ENCODE data around the gene FFAR2.

Gene FFAR2

DNA sequence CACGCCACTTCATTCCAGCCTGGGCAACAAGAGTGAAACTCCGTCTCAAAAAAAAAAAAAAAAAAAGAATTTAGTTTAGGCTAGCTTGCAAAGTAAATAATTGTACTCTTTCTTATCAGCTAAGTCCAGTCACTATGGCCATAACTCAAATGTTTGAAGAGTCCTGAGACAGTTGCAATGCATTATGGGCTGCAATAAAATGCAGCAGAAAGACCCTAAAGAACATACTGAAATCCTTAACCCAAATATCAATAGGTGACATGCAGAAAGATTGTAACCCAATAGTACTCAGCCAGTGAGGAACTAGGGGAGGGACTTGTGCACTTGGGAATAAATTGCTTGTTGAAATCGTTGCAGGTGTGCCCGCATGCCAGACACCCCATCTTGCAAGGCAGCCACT, 20.9 kb upstream of the FFAR2 start:
- no peak for DNase-seq

DNA sequence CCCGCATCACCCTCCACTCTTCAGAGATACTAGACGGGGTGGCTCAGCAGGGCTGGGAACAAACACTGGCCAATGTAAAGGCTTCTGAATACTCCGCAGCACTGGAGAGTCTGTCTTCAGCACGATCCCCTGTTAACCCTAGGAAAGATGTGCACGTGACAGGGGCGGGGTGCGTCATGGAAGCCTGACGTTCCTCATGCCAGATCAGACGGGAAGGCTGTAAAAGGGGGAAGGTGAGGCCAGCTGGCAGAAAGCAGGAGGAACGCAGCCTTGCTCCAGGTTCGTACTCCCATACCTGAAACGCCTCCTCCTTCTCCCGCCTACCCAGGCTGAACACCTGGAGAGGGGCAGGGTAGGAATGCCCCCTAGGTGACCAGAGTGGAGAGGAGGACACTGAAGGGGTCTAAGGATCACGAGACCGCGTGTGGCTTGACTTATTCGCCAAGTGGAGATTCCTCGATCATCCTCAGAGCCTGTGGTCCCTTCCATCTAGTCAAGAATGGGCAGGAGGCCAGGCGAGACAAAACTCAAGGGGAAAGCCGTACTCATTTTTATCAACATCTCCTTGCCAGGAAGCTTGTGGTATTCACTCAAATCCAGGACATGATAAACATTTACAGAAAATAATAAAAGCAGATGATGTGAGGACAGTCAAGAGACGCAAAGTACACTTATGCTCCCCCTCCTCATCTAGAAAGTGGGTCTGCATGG, 18.2 kb upstream of the FFAR2 start:
- no peak for DNase-seq

DNA sequence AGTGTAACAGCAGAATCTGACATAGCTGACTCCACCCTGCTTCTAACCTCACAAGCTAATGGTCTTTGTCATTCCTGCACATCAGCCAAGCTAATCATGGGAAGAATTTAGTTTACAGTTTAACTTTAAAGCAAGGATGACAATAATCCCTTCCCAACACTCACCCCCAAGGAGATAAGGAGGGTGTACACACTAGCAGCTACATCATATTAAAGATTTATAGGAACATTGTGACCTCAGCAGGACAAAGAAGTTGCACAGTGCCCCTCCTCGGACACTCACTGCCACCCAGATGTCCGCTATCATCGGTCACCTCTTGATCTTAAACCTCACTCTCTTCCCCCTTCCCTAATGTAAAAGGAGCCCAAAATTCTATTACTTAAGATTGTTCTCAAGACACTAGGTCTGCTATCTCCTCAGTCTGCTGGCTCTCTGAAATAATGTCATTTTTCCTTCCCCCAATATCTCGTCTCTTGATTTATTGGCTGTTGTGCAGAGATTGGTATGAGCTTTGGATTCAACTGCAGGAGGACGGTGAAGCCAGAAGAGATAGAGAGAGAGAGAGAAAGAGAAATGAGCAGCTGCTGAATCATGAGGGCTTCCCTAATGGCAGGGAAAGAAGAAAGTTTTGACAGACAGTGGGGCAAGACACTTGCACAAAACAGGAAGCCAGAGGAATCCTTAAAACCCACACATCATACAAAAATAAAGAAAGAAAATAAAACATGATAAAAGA, 17.5 kb upstream of the FFAR2 start:
- DNase-seq = no peak

DNA sequence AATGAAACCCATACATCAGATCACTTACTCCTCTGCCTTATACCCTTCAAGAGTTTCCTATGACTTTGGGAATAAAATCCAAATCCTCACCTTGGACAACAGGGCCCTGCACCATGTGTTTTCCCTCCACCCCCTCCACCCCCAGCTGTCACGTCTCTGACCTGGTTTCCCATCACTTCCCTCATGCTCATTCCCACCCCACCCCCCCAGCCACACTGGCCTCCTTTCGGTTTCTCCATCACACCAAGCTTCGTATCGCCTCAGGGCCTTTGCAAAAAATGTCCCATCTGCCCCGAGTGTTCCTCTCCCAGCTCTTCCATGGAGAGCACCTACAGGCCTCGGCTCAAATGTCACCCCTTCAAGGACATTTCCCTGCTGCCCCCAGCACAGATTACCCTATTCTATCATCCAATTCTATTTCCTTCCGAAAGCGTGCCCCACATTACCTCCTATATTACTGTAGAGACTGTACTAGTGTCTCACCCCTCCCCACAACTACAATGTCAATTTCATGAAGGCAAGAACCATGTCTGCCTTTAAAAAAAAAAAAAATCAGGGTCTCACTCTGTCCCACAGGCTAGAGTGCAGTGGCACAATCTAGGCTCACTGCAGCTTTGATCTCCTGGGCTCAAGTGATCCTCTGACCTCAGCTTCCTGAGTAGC, 16.8 kb upstream of the FFAR2 start:
- DNase-seq = no peak

DNA sequence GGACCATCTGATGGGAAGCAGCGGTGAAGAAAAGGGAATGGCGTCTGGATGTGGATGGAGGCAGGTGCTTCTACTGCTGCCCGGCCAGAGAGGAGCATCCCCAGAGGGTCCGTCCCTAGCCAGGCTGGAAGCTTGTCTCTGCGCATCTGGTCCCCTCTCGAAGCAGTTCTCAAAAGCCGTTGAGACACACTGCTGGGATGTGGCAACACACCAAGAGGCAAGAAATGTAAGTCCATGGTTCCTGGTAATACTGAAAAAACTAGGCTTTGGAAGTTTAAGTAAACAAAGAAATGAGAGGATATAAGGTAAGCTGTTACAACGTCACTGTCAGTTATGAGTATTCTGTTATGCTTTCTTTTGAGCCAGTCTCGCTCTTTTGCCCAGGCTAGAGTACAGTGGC, 15.1 kb upstream of the FFAR2 start:
- DNase-seq = no peak

DNA sequence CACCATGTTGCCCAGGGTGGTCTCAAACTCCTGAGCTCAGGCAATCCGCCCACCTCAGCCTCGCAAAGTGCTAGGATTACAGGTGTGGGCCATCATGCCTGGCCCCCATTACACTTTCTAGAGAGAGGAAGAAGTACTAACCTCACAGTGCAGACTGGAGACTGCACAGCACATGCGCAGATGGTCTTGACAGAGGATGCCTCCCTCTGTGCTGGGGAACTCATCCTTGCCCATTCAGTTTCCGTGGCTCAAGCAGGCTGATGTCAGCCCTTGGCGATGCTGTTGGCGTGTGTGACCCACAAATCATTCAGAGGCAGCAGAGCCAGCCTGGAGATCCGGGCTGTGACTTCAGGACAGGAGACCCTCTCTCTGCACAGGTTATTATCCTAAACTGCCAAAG, 14.6 kb upstream of the FFAR2 start:
- DNase-seq = no peak

GRCh38 chr19:35435896-35436295, 12.2 kb upstream of the FFAR2 start:
- no peak for DNase-seq

DNA sequence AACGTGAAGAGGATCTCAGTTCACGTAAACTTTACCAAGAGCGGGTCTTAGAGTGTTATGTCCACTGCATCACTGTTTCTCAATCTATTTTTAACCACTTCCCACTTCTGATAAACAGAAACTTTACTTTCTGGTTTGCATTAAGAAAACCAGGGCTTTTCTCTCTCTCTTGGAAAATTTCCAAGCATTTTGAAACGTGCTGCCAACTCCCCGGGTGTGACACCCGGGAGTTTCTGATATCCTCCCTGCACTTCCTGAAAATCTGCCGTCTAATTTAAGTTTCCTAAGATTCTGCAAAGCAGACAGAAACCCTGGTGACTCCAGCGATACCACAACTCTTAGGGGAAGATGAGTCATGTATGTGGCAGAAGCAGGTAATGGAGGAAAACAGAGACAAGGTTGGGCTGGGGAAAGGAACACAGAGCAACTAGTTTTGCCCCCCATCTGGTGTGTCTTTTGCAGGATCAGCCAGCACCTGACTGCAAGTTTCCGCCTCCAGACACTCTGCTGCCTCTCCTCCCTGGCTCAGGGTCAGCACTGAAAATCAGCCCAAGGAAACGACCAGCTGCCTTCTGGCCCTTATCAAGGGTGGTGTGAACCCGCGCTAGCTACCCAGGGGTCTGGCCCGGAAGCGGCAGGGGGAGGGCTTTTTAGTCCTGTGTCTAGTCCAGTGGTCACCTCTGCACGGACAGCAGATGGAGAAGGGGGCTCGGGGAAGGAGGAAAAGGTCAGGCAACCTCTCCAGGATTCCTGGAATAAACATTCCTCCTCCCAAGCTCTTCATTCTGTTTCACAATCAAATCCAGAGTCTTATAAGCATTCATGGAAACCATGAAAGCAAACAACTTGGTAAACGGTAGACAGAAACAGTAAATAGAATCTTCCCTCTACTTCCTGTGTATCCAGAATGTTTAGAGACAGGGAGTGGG, 11.3 kb upstream of the FFAR2 start:
- no peak for DNase-seq

- no peak for DNase-seq
These were observed 10.6 kb upstream of the FFAR2 start for GRCh38 chr19:35437406-35437951.

GRCh38 chr19:35438096-35438495, 10.0 kb upstream of the FFAR2 start:
- no peak for DNase-seq

DNA sequence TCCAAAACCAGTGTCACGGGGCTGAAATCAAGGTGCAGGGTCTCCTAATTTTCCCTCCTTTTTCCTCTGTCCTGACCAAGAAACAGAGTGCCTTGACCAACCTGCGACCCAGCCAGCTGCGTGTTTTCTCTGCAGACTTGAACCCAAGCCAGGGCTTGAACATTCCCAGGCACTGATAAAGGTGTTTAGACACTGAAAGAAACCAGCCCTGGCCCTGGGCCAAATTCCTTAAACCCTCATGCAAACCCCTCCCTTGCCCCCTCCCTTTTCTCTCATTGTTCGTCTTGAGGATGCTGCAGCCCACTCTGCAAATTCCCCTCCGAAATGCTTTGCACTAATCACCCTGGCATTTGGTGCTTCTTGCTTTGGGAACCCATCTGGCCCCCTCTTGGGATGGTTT, 9.5 kb upstream of the FFAR2 start:
- DNase-seq = no peak

- no peak for DNase-seq
These were observed 8.1 kb upstream of the FFAR2 start for GRCh38 chr19:35439921-35440320.

DNA sequence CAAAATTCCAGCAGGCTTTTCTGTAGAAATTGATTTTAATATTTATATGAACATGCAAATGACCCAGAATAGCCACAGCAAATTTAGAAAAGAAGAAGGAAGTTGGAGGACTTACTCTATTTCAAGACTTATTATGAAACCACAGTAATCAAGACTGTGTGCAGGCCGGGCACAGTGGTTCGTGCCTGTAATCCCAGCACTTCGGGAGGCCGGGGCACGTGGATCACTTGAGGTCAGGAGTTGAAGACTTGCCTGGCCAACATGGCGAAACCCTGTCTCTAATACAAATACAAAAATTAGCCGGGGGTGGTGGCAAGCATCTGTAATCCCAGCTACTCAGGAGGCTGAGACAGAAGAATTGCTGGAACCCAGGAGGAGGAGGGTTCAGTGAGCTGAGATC, 6.0 kb upstream of the FFAR2 start:
- no peak for DNase-seq

GRCh38 chr19:35444735-35445134, 3.3 kb upstream of the FFAR2 start:
- DNase-seq = no peak

DNA sequence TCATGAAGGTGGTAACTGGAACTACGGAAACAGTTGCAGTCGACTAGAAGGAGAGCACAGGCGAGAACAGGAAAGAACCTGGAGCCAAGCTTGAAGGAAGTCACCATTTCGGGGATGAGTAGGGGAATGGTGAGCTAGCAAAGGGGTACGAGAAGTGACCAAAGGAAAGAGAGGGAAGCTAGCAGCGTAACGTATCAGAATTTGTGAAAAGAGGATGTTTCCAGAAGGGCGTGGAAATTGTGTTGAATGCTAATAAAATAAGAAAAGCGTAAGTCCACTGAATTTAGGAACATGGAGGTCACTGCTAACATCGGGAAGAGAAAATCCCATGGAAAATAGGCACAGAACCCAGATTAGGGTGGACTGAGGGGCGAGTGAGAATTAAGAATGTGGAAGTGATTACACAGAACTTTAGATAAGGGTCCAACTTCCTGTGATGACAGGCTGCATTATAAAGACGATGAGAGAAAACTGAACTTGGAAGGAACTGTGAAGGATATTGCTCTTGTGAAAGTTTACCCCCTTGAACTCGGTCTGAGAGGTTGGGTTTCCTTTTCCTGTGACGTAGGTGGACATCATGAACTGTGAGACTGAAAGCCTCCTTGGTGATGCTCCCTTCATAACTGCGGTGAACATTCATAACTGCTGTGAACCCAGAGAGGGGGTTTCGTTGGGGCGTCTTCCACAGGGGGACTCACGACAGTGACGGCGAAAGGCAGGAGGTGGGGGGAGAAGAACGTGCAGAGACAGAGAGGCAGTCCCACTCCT, 2.0 kb upstream of the FFAR2 start:
- no peak for DNase-seq

DNA sequence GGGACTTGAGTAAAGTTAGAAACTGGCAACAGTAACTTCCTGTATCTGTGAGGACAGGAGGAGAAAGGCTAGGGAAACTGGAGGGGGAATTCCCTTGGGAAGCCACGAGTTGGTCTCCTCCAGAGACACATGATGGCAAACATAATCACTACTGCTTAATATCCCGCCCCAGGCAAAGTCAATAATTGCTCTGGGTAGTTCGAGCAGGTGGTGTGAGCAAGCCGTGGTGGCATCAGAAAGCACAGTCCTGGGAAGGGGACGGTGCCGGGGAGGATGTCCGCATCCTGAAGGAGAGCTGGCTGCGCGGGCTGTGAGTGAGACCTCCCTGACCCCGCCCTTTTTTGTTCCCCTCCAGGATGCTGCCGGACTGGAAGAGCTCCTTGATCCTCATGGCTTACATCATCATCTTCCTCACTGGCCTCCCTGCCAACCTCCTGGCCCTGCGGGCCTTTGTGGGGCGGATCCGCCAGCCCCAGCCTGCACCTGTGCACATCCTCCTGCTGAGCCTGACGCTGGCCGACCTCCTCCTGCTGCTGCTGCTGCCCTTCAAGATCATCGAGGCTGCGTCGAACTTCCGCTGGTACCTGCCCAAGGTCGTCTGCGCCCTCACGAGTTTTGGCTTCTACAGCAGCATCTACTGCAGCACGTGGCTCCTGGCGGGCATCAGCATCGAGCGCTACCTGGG, 1.4 kb downstream of the FFAR2 start:
- no peak for DNase-seq

- DNase-seq = no peak
These were observed 3.5 kb downstream of the FFAR2 start for GRCh38 chr19:35451338-35452096.

DNA sequence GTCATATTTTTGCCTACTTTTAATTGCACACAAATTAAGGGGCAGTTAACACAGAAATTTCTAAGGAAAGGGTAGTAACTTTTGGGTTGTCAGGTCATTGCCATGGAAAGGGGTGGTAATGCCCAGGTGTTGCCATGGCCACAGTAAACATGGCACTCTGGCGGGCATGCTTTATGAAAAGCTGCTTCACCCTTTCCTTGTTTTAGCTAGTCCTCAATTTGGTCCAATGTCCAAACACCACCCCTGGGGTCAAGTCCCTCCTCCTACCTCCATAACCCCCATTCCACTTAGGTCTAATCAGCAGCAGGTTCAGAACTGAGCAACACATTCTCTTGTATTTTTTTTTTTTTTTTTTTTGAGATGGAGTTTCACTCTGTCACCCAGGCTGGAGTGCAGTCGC, 6.6 kb downstream of the FFAR2 start:
- no peak for DNase-seq

DNA sequence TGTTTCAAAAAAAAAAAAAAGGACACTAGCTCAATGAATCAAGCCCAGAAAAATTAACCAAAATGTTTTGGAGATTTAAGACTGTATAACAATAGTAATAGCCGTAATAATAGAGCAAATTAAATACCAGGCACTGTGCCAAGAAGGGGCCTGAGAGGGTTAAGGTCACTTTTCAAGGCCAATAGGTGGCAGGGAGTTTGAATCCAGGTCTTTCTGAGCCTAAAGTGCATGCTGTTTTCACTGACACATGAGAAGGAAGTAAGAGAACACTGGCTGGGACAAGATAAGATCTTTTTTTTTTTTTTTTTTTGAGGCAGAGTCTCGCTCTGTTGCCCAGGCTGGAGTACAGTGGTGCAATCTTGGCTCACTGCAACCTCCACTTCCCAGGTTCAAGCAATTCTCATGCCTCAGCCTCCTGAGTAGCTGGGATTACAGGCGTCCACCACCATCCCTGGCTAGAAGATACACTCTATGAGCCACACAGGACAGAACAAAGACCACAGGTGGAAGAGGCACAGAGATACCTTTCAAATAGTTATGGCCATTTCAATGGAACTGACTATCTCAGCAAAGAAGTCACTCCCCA, 7.7 kb downstream of the FFAR2 start:
- no peak for DNase-seq

DNA sequence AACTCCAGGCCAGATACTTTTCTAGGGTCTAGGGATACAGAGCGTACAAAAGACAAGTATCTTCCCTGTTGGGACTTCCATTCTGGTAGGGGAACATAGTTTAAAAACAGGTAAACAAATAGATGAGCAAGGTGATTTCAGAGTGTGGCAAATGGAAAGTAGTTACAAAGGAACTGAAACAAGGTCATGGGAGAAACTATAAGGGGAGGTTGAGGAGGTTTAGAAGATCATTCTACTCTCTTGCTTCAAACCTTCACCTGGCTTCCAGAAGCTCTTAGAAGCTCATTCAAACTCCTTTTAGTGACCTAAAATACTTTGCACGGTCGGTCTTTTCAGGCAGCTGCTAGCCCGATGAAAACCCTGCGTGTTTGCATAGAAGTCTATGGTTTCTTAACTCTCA, 9.1 kb downstream of the FFAR2 start:
- DNase-seq = no peak

All from NCI-H446 treated with DMSO at 0.1 percent for 48 hours (cell line).